Measurements from ENCODE around the gene CR2.
"Not testable (repeated sequence)": the region's sequence is repeated elsewhere in the genome, so short reads cannot be mapped to it uniquely, and the experiment has no call there.

GRCh38 chr1:207495281-207495680, 41.2 kb downstream of the CR2 start:
- TF ChIP-seq CTCF, POLR2A (IDR thresholded peaks at IDR 0.05): not testable (repeated sequence)
